Thoracic aorta (tissue), 2 donors: Measurements from ENCODE around the gene ANKRD53. TPM values are rescaled to one million over a fixed set of nuclear protein-coding genes. Genes with fewer than 3 reads are reported as not detected.

ENCODE experiments used
- ATAC-seq: fragments of 150-250 bp; one replicate; pipeline ENCODE4 v1.8.0; 2017; ENCODE audit warnings: low read depth; ENCODE audit not compliant: insufficient number of reproducible peaks, low FRiP score
- DNase-seq: peaks from one replicate; pipeline ENCODE4 v3.0.0-alpha.2; 2020; ENCODE audit warnings: low spot score
- H3K27ac ChIP-seq, 2 donors: fragments of 200-600 bp; sonication (generic); 1 replicate in 1 of 2; 2 replicates in 1 of 2; pipeline ENCODE4 v1.5.1; 2016; ENCODE audit warnings: mild to moderate bottlenecking in 2 of 2, moderate library complexity in 2 of 2
- H3K27me3 ChIP-seq: fragments of 200-600 bp; sonication (generic); replicated peaks from 2 replicates; pipeline ENCODE4 v1.6.0; 2016; ENCODE audit warnings: mild to moderate bottlenecking; ENCODE audit not compliant: insufficient read depth
- H3K36me3 ChIP-seq: fragments of 200-600 bp; sonication (generic); one replicate; pipeline ENCODE4 v1.5.1; 2016
- H3K4me1 ChIP-seq, 2 donors: fragments of 200-600 bp; sonication (generic); 1 replicate in 1 of 2; 2 replicates in 1 of 2; pipeline versions ENCODE4 v1.5.1 to v1.6.0; 2016; ENCODE audit warnings: low read depth in 2 of 2, mild to moderate bottlenecking in 1 of 2; ENCODE audit not compliant: control insufficient read depth in 1 of 2
- H3K4me3 ChIP-seq: fragments of 200-600 bp; sonication (generic); 2 replicates; pipeline ENCODE4 v1.5.1; 2016; ENCODE audit warnings: mild to moderate bottlenecking
- H3K9me3 ChIP-seq: fragments of 200-600 bp; sonication (generic); 2 replicates; pipeline ENCODE4 v1.5.1; 2016
- total RNA-seq, 2 donors: library from RNA; depleted of rRNA; stranded (reverse); fragments of >200 nt; gene quantifications; one replicate each; pipeline versions ENCODE4 v1.1.0 to v1.2.3, GENCODE V29; 2016
- TF ChIP-seq, protein P1 (sequence below): fragments of 200-600 bp; sonication (generic); IDR thresholded peaks from one replicate; pipeline ENCODE4 v1.5.1; 2019; ENCODE audit warnings: antibody characterized with exemption

Gene ANKRD53
- total RNA-seq, 2 donors from 2014 or later: 0.49 to 4.6 TPM

DNA sequence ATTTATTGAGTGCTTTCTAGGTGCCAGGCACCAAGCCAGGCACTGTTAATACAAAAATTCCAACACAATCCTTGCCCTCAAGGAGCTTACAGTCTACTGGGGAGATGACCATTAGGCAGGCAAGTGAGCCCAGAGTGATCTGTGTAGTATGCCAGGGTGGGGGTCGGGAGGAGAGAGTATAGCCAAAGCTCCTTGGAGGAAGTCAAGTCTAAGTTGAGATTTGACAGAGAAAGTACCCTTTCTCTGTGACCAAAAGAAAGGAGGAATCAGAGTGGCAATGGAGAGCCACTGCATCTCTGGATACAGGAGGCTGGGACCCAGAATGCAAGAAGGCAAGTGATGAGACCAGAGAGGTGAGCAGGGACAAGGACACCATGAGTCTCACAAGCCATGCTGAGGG lies 7.5 kb downstream of the ANKRD53 start:
- ATAC-seq: no peak
- Histone ChIP-seq H3K36me3 (peaks cover 26% of the 10 kb centered on the region), H3K27ac (no peak overlapping the region), H3K27me3 (no peaks in the 10 kb centered on the region), H3K4me1 (peaks cover 0 to 10% of the 10 kb centered on the region in 2 donors), H3K4me3 (no peak overlapping the region), H3K9me3 (no peaks in the 10 kb centered on the region)
- DNase-seq: no peak
- TF ChIP-seq, protein P1, sequence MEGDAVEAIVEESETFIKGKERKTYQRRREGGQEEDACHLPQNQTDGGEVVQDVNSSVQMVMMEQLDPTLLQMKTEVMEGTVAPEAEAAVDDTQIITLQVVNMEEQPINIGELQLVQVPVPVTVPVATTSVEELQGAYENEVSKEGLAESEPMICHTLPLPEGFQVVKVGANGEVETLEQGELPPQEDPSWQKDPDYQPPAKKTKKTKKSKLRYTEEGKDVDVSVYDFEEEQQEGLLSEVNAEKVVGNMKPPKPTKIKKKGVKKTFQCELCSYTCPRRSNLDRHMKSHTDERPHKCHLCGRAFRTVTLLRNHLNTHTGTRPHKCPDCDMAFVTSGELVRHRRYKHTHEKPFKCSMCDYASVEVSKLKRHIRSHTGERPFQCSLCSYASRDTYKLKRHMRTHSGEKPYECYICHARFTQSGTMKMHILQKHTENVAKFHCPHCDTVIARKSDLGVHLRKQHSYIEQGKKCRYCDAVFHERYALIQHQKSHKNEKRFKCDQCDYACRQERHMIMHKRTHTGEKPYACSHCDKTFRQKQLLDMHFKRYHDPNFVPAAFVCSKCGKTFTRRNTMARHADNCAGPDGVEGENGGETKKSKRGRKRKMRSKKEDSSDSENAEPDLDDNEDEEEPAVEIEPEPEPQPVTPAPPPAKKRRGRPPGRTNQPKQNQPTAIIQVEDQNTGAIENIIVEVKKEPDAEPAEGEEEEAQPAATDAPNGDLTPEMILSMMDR: no peak

DNA sequence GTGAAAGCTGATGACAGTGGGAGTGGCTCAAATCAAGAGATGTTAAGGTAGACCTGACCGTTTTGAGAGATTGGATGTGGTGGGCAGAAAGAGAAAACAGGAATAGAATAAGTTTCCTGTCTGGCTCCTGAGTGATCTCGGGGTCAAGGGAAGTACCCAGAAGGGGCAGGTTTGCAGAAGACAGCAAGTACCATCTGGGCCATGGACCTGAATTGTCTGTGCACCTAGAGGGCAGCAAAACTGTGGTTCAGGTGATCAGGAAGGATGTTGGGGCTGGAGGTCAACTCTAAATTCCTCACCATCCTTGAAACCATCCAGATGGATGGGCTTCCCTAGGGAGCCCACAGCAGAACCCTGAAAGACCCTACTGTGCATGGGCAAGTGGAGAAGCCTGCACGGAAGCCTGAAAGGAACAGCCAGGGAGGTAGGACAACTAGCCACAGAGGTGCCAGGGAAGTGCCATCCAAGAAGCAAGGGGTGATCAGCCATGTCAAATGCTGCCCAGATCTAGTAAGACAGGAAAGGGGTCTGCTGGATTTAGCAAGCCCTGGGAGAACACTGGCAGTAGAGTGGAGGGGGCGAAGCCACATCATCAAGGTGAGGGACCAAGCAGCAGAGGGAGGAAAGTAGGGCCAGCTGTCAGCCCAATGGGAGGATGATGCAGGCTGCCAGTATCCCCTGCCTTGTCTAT lies 8.2 kb downstream of the ANKRD53 start:
- H3K4me1 ChIP-seq: peaks cover 0 to 13% of the 10 kb centered on the region in 2 donors
- ATAC-seq: no peak
- no peaks in the 10 kb centered on the region for H3K27me3 ChIP-seq
- no peak overlapping the region for H3K4me3 ChIP-seq
- H3K36me3 ChIP-seq: peaks cover 33% of the 10 kb centered on the region
- TF ChIP-seq, protein P1: no peak
- no peaks in the 10 kb centered on the region for H3K9me3 ChIP-seq
- no peak for DNase-seq
- no peak overlapping the region for H3K27ac ChIP-seq

DNA sequence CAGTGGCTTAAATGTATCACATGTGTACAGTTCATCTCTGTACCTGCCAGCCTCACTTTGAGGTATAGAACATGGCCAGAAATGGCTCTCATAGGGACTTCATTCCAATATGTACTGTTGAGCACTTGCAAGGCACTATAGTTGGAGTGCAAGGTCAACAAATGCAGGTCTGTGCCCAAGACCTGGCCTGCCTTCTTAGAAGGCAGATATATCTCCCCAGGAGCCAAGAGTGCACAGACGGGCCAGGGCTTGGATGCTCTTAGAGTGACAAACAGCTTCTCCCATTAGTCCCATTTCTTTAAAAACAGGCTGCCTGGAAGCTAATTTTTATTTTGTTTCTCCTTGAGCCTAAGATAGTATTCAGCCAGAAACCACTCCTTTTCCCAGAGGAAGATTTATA lies 9.0 kb downstream of the ANKRD53 start:
- no peak for DNase-seq
- no peak for ATAC-seq
- Histone ChIP-seq H3K4me3 (no peak overlapping the region), H3K27me3 (no peaks in the 10 kb centered on the region), H3K27ac (no peak overlapping the region), H3K4me1 (peaks cover 0 to 20% of the 10 kb centered on the region in 2 donors), H3K36me3 (peaks cover 36% of the 10 kb centered on the region), H3K9me3 (no peaks in the 10 kb centered on the region)
- TF ChIP-seq, protein P1: no peak

DNA sequence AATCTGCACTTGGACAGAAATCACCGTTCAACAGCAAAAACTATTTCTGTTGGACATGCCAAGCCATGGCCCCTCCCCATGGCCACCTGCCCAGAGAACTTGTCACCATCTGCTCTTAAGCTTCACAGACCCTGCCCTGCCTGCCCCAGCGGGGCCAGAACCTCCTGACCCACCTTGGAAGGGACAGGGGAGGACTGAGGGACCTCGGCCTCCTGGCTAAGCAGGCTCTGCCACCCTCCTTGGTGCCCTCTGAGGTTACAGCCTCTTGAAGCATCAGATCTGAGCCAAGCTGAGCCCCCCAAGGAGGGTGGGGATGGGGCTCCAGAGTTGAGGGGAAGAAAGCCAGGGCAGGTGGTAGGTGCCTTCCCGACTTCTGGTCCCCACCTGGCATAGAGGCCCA lies 9.7 kb downstream of the ANKRD53 start:
- Histone ChIP-seq H3K27me3 (no peaks in the 10 kb centered on the region), H3K9me3 (no peaks in the 10 kb centered on the region), H3K4me3 (no peak overlapping the region), H3K27ac (no peak overlapping the region), H3K4me1 (peaks cover 5 to 27% of the 10 kb centered on the region in 2 donors), H3K36me3 (peaks cover 36% of the 10 kb centered on the region)
- no peak for DNase-seq
- TF ChIP-seq, protein P1: no peak
- ATAC-seq: no peak

DNA sequence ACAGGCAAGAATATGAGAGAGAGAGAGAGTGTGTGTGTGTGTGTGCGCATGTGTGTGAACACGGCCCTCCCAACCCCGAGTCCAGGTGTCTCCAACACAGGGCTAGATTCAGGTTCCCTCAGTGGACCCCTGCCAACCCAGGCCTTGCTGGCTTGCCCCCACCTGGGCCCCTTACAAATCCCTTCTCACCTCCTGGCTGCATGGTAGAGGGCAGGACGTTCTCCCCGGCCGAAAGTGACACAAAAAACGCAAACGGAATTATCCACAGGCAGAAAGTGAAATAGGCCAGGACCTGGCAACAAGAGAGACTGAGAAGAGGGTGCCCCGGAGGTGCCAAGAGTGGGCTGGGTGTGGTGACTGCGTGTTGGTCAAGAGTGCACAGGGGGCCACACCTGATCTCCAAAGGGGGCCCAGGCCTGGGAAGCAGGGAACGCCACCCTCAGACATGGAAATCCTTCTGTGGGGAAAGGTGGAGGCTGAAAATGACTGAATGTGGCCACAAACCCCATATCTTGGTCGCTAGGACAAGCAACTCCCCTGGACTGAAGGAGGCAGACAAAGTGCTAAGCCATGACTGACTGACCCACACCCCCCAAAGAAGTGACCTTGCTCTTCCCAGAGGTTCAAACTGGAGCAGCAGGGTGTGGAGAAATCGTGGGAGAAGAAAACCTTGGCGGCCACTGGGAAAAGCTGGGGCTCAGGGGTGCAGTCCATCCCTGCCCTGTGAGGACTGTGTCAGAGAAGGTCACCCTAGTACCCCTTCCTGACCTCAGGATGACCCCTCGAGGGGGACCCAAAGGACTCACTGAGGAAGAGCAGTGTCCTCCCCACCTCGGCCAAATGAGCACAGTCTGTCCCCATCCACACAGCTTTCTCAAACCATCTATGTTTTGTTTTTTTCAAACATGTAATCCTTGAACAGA lies 10.6 kb downstream of the ANKRD53 start:
- no peaks in the 10 kb centered on the region for H3K9me3 ChIP-seq
- DNase-seq: no peak
- no peak for ATAC-seq
- peaks cover 36% of the 10 kb centered on the region for H3K36me3 ChIP-seq
- no peaks in the 10 kb centered on the region for H3K27me3 ChIP-seq
- TF ChIP-seq, protein P1: no peak
- H3K4me1 ChIP-seq: peaks cover 13 to 36% of the 10 kb centered on the region in 2 donors
- no peak overlapping the region for H3K27ac ChIP-seq
- H3K4me3 ChIP-seq: no peak overlapping the region
